Ascending aorta (tissue), 2 donors: ENCODE data around the gene CYP2A6. TPM values are rescaled to one million over a fixed set of nuclear protein-coding genes. Genes with fewer than 3 reads are reported as not detected.
"Not testable (repeated sequence)": the region's sequence is repeated elsewhere in the genome, so short reads cannot be mapped to it uniquely, and the experiment has no call there.

Experiments
- DNase-seq, 2 donors: peaks; one replicate each; pipeline ENCODE4 v3.0.0-alpha.2; 2019; ENCODE audit warnings: low spot score in 2 of 2
- H3K27ac ChIP-seq, 2 donors: fragments of 200-600 bp; sonication (generic); one replicate each; pipeline ENCODE4 v1.5.1; 2016 to 2017; ENCODE audit warnings: mild to moderate bottlenecking in 1 of 2
- H3K27me3 ChIP-seq: fragments of 200-600 bp; sonication (generic); one replicate; pipeline ENCODE4 v1.5.1; 2017
- H3K36me3 ChIP-seq, 2 donors: fragments of 200-600 bp; sonication (generic); one replicate each; pipeline ENCODE4 v1.5.1; 2016
- H3K4me1 ChIP-seq, 2 donors: fragments of 200-600 bp; sonication (generic); one replicate each; pipeline ENCODE4 v1.5.1; 2016 to 2017; ENCODE audit warnings: mild to moderate bottlenecking in 1 of 2
- H3K4me3 ChIP-seq, 2 donors: fragments of 200-600 bp; sonication (generic); one replicate each; pipeline ENCODE4 v1.5.1; 2016 to 2017; ENCODE audit warnings: mild to moderate bottlenecking in 1 of 2
- H3K9me3 ChIP-seq, 2 donors: fragments of 200-600 bp; sonication (generic); one replicate each; pipeline ENCODE4 v1.5.1; 2016
- intact Hi-C: fragments of 100-400 bp; cut with DNase I; formaldehyde crosslinking; loops from one replicate; pipeline ENCODE4 v1.15.1; 2023
- total RNA-seq: library from RNA; depleted of rRNA; stranded (reverse); fragments of >200 nt; gene quantifications from one replicate; pipeline ENCODE4 v1.1.0, GENCODE V29; 2016
- TF ChIP-seq, protein P1 (sequence below), 3 experiments: fragments of 200-600 bp in 2 of 3; fragments of 450-650 bp in 1 of 3; sonication (generic) in 2 of 3; IDR thresholded peaks; one replicate each; pipeline ENCODE4 v1.5.1; 2016 to 2019; ENCODE audit warnings: antibody characterized with exemption in 3 of 3, mild to moderate bottlenecking in 1 of 3, moderate library complexity in 1 of 3

The CYP2A6 gene
- total RNA-seq, 1 donor from 2014 or later = not detected

- intact Hi-C loops, H3K4me3 ChIP-seq: not testable (repeated sequence)
Measured at GRCh38 chr19:40875526-40875951, 25.3 kb upstream of the CYP2A6 start.

DNA sequence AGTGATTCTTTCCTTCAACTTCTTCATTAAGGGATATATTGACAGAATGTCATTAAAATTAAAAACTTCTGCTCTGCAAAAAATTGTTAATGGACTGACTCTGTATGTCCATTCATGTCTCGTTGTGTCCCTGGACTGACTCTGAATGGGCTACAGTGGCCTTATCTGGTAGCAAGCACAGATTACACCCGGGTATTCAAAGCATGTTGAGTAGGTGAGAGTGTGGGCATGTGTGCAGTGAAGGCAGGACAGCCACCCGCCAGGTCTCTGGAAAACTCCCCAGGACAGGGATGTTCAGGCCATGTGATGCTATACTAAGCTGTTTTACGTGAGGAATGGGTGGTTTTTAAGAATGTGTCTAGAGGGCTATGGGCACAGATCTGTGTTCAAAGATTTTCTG, 24.6 kb upstream of the CYP2A6 start:
- H3K36me3 ChIP-seq, intact Hi-C loops, H3K4me1 ChIP-seq, H3K4me3 ChIP-seq, H3K9me3 ChIP-seq, DNase-seq, H3K27me3 ChIP-seq, H3K27ac ChIP-seq: not testable (repeated sequence)

More at GRCh38 chr19:40875526-40875951, 25.3 kb upstream of the CYP2A6 start:
- not testable (repeated sequence) for H3K4me1 ChIP-seq, H3K27me3 ChIP-seq, H3K9me3 ChIP-seq, H3K36me3 ChIP-seq, H3K27ac ChIP-seq
- DNase-seq = peak in 1 of 2 donors; percentile 87

- DNase-seq, H3K4me1 ChIP-seq, H3K4me3 ChIP-seq, H3K9me3 ChIP-seq, H3K36me3 ChIP-seq, H3K27me3 ChIP-seq, H3K27ac ChIP-seq, intact Hi-C loops: not testable (repeated sequence)
Measured at GRCh38 chr19:40873873-40874272, 23.6 kb upstream of the CYP2A6 start.

DNA sequence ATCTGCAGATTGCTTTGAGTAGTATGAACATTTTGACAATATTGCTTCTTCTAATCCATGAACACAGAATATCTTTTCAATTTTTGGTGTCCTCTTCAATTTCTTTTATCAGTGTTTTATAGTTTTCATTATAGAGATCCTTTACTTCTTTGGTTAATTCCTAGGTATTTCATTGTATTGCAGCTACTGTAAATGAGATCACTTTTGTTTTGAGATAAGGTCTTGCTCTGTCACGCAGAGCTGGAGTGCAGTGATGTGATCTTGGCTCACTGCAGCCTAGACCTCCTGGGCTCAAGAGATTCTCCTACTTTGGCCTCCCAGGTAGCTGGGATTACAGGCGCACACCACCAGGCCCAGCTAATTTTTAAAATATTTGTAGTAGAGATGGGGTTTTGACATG, 22.0 kb upstream of the CYP2A6 start:
- no peak for DNase-seq
- H3K4me1 ChIP-seq = no peaks in the 10 kb centered on the region
- no peaks in the 10 kb centered on the region for H3K27me3 ChIP-seq
- TF ChIP-seq, protein P1, sequence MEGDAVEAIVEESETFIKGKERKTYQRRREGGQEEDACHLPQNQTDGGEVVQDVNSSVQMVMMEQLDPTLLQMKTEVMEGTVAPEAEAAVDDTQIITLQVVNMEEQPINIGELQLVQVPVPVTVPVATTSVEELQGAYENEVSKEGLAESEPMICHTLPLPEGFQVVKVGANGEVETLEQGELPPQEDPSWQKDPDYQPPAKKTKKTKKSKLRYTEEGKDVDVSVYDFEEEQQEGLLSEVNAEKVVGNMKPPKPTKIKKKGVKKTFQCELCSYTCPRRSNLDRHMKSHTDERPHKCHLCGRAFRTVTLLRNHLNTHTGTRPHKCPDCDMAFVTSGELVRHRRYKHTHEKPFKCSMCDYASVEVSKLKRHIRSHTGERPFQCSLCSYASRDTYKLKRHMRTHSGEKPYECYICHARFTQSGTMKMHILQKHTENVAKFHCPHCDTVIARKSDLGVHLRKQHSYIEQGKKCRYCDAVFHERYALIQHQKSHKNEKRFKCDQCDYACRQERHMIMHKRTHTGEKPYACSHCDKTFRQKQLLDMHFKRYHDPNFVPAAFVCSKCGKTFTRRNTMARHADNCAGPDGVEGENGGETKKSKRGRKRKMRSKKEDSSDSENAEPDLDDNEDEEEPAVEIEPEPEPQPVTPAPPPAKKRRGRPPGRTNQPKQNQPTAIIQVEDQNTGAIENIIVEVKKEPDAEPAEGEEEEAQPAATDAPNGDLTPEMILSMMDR (IDR thresholded peaks at IDR 0.05) = no peak
- H3K36me3 ChIP-seq = no peaks in the 10 kb centered on the region
- H3K4me3 ChIP-seq = no peak overlapping the region
- H3K27ac ChIP-seq = no peak overlapping the region
- no peaks in the 10 kb centered on the region for H3K9me3 ChIP-seq
- intact Hi-C loops = no loop called here

- no peaks in the 10 kb centered on the region for H3K4me1 ChIP-seq
- no peaks in the 10 kb centered on the region for H3K9me3 ChIP-seq
- no peak for DNase-seq
- H3K27ac ChIP-seq = no peak overlapping the region
- H3K36me3 ChIP-seq = no peaks in the 10 kb centered on the region
- TF ChIP-seq, protein P1 (IDR thresholded peaks at IDR 0.05) = no peak
- no peaks in the 10 kb centered on the region for H3K27me3 ChIP-seq
- intact Hi-C loops = no loop called here
- no peak overlapping the region for H3K4me3 ChIP-seq
Measured at GRCh38 chr19:40867701-40868100, 17.5 kb upstream of the CYP2A6 start.

DNA sequence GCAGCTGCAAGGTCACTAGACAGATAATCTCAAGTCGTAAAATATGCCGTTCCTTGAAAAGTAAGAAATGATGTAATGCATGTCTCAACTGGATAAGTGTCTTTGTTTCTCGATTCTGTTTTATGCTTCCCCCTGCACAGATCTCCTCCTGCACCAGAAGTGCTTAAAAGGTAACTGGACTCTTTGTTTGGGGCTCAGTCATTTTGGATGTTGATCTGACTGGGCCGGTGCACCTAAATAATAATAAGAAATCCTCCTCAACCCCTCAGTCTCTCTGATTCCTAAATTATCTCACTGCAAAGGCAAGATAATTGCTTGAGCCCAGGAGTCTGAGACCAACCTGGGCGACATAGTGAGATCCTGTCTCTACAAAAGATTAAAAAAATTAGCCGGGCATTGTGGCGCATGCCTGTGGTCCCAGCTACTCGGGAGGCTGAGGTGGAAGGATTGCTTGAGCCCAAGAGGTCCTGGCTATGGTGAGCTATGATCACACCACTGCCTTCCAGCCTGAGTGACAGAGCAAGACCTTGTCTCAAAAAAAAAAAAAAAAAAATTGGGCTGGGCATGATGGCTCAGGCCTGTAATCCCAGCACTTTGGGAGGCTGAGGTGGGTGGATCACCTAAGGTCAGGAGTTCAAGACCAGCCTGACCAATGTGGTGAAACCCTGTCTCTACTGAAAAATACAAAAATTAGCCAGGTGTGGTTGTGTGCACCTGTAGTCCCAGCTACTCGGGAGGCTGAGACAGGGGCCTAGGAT, 14.7 kb upstream of the CYP2A6 start:
- H3K9me3 ChIP-seq, H3K27me3 ChIP-seq, DNase-seq, H3K4me3 ChIP-seq, H3K4me1 ChIP-seq, intact Hi-C loops, H3K36me3 ChIP-seq, H3K27ac ChIP-seq: not testable (repeated sequence)

DNA sequence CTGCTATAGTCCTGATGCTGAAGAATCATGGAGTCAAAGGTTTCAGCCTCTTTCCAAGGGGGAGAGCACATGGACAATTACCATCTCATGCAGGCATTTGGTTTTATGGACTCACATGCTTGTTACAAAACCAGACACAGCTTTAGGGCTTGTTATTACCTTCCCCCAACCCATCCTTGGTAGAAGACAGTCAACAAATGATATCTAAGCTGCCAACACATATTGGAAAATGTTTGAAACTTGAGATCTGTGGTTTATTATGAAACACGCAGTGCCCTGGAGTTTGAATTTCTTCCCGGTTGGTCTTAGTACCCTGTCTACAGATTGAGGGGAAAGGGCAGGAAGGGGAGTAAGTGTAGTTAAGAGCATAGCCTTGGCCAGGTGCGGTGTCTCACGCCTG, 12.5 kb upstream of the CYP2A6 start:
- no peaks in the 10 kb centered on the region for H3K9me3 ChIP-seq
- no peaks in the 10 kb centered on the region for H3K36me3 ChIP-seq
- intact Hi-C loops = no loop called here
- no peaks in the 10 kb centered on the region for H3K4me1 ChIP-seq
- TF ChIP-seq, protein P1 (IDR thresholded peaks at IDR 0.05) = no peak
- H3K27me3 ChIP-seq = no peaks in the 10 kb centered on the region
- no peak overlapping the region for H3K27ac ChIP-seq
- DNase-seq = no peak
- no peak overlapping the region for H3K4me3 ChIP-seq

GRCh38 chr19:40862333-40862732, 12.1 kb upstream of the CYP2A6 start:
- intact Hi-C loops = no loop called here
- H3K9me3 ChIP-seq = no peaks in the 10 kb centered on the region
- H3K27ac ChIP-seq = no peak overlapping the region
- H3K27me3 ChIP-seq = no peaks in the 10 kb centered on the region
- TF ChIP-seq, protein P1 (IDR thresholded peaks at IDR 0.05) = no peak
- DNase-seq = no peak
- no peaks in the 10 kb centered on the region for H3K36me3 ChIP-seq
- H3K4me3 ChIP-seq = no peak overlapping the region
- H3K4me1 ChIP-seq = no peaks in the 10 kb centered on the region
